DOHH2 (cell line): Measurements from ENCODE around the gene ARRDC2.
"Not testable (repeated sequence)": the region's sequence is repeated elsewhere in the genome, so short reads cannot be mapped to it uniquely, and the experiment has no call there.

ENCODE experiments used
- H3F3A ChIP-seq: fragments of 200-600 bp; sonication (generic), shearing (Covaris generic); 2 replicates; pipeline ENCODE4 v1.6.0; 2016; ENCODE audit warnings: antibody characterized with exemption, mild to moderate bottlenecking; ENCODE audit not compliant: control insufficient read depth, insufficient read depth
- H3K27ac ChIP-seq: fragments of 200-600 bp; sonication (generic); 2 replicates; pipeline ENCODE4 v1.5.1; 2014; ENCODE audit warnings: low read depth, mild to moderate bottlenecking, low read length, moderate library complexity
- H3K27me3 ChIP-seq: fragments of 200-600 bp; sonication (generic); 2 replicates; pipeline ENCODE4 v1.6.1; 2014; ENCODE audit warnings: mild to moderate bottlenecking, low read length, mixed read lengths; ENCODE audit not compliant: control insufficient read depth
- H3K36me3 ChIP-seq: fragments of 200-600 bp; sonication (generic); 2 replicates; pipeline ENCODE4 v1.6.1; 2014; ENCODE audit warnings: mild to moderate bottlenecking, low read length, moderate library complexity, mixed read lengths; ENCODE audit not compliant: control insufficient read depth
- H3K4me1 ChIP-seq: fragments of 200-600 bp; sonication (generic); 2 replicates; pipeline ENCODE4 v1.6.1; 2014; ENCODE audit warnings: mild to moderate bottlenecking, low read length, mixed read lengths; ENCODE audit not compliant: control insufficient read depth
- H3K4me2 ChIP-seq: fragments of 200-600 bp; sonication (generic); 2 replicates; pipeline ENCODE4 v1.6.0; 2014; ENCODE audit warnings: mild to moderate bottlenecking, low read length, moderate library complexity
- H3K4me3 ChIP-seq: fragments of 200-600 bp; sonication (generic); 2 replicates; pipeline ENCODE4 v1.5.1; 2014; ENCODE audit warnings: mild to moderate bottlenecking, low read length, mixed read lengths
- H3K79me2 ChIP-seq: fragments of 200-600 bp; sonication (generic); 2 replicates; pipeline ENCODE4 v1.6.1; 2014; ENCODE audit warnings: mild to moderate bottlenecking, low read length, mixed read lengths; ENCODE audit not compliant: control insufficient read depth
- H3K9me2 ChIP-seq: fragments of 200-600 bp; sonication (generic); replicated peaks from 2 replicates; pipeline ENCODE4 v1.6.1; 2014; ENCODE audit warnings: mild to moderate bottlenecking, low read length, mixed read lengths; ENCODE audit not compliant: control insufficient read depth
- H3K9me3 ChIP-seq: fragments of 200-600 bp; sonication (generic); 2 replicates; pipeline ENCODE4 v1.6.1; 2014; ENCODE audit warnings: antibody characterized with exemption, low read length, mixed read lengths; ENCODE audit not compliant: control insufficient read depth, insufficient read depth
- H4K20me1 ChIP-seq: fragments of 200-600 bp; sonication (generic); 2 replicates; pipeline ENCODE4 v1.6.0; 2014; ENCODE audit warnings: low read depth, mild to moderate bottlenecking, antibody characterized with exemption, low read length, moderate library complexity; ENCODE audit not compliant: control insufficient read depth, insufficient read depth
- EZH2phosphoT487 ChIP-seq: fragments of 200-600 bp; sonication (generic); IDR thresholded peaks from 2 replicates; pipeline ENCODE4 v1.6.1; 2017; ENCODE audit warnings: borderline replicate concordance, mild to moderate bottlenecking, antibody characterized with exemption, low read length, moderate library complexity, mixed read lengths
- TF ChIP-seq, protein P1 (sequence below): fragments of 200-600 bp; sonication (generic); IDR thresholded peaks from one replicate; pipeline ENCODE4 v1.5.1; 2014; ENCODE audit warnings: antibody characterized with exemption, mild to moderate bottlenecking, low read depth, low read length; ENCODE audit not compliant: poor library complexity, severe bottlenecking

The ARRDC2 gene

GRCh38 chr19:18027151-18027550 is 19.2 kb downstream of the ARRDC2 start:
- no peaks in the 10 kb centered on the region for H3K27me3 ChIP-seq
- H3F3A ChIP-seq, result peaks cover 5% of the 10 kb centered on the region
- TF ChIP-seq, protein P1, sequence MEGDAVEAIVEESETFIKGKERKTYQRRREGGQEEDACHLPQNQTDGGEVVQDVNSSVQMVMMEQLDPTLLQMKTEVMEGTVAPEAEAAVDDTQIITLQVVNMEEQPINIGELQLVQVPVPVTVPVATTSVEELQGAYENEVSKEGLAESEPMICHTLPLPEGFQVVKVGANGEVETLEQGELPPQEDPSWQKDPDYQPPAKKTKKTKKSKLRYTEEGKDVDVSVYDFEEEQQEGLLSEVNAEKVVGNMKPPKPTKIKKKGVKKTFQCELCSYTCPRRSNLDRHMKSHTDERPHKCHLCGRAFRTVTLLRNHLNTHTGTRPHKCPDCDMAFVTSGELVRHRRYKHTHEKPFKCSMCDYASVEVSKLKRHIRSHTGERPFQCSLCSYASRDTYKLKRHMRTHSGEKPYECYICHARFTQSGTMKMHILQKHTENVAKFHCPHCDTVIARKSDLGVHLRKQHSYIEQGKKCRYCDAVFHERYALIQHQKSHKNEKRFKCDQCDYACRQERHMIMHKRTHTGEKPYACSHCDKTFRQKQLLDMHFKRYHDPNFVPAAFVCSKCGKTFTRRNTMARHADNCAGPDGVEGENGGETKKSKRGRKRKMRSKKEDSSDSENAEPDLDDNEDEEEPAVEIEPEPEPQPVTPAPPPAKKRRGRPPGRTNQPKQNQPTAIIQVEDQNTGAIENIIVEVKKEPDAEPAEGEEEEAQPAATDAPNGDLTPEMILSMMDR, result no peak
- TF ChIP-seq EZH2phosphoT487, result no peak
- no peak overlapping the region for H3K4me2 ChIP-seq
- no peaks in the 10 kb centered on the region for H4K20me1 ChIP-seq
- no peak overlapping the region for H3K4me3 ChIP-seq
- peaks cover 21% of the 10 kb centered on the region for H3K79me2 ChIP-seq
- H3K27ac ChIP-seq, result no peak overlapping the region
- no peaks in the 10 kb centered on the region for H3K9me2 ChIP-seq
- H3K4me1 ChIP-seq, result peaks cover 35% of the 10 kb centered on the region
- H3K36me3 ChIP-seq, result no peaks in the 10 kb centered on the region
- no peaks in the 10 kb centered on the region for H3K9me3 ChIP-seq

DNA sequence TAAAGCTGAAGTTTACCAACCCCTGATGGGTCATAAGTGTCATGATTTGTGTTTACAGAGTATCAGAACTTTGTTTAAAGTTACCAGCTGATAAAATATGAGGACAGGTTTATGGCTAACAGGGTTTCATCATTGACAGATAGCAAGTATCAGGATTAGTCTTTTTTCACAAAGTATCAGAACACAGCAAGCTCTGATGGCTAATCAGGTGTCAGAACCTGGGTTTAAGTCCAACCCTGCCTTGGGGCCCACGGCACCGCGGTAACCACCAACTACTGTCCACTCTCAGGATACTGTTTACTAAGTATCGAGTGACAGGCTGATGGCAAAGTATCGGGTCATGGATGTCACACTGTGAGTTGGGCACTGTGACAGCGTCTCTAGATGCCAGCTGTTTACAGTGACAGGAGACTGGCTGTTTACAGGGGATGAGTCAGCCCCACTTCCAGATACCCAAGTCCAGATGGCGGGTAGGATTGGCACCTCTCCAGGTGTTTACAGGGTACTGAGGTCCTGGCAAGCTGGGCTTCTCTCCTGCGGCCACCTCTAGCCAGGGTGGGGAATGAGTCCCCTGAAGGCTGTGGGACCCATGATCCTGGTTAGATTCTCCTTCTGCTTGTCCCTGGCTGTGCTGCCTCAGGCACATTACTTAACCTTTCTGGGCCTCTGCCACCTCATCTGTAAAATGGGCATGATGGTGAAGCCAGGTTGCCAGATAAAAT is 21.8 kb downstream of the ARRDC2 start:
- H3K36me3 ChIP-seq, result no peaks in the 10 kb centered on the region
- no peaks in the 10 kb centered on the region for H3K9me2 ChIP-seq
- H4K20me1 ChIP-seq, result no peaks in the 10 kb centered on the region
- no peak overlapping the region for H3K27ac ChIP-seq
- H3K79me2 ChIP-seq, result no peaks in the 10 kb centered on the region
- H3K27me3 ChIP-seq, result no peaks in the 10 kb centered on the region
- peaks cover 5% of the 10 kb centered on the region for H3F3A ChIP-seq
- no peak overlapping the region for H3K4me3 ChIP-seq
- no peaks in the 10 kb centered on the region for H3K9me3 ChIP-seq
- H3K4me2 ChIP-seq, result no peak overlapping the region
- H3K4me1 ChIP-seq, result peaks cover 10% of the 10 kb centered on the region
- TF ChIP-seq EZH2phosphoT487, result no peak
- TF ChIP-seq, protein P1, result no peak

DNA sequence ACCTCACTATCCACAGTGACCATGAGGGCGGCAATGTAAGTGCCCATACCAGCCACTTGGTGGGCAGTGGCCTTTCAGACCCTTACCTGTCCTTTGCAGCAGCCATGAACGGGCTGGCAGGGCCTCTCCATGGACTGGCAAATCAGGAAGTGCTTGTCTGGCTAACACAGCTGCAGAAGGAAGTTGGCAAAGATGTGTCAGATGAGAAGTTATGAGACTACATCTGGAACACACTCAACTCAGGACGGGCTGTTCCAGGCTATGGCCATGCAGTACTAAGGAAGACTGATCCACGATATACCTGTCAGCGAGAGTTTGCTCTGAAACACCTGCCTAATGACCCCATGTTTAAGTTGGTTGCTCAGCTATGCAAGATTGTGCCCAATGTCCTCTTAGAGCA is 23.4 kb downstream of the ARRDC2 start:
- not testable (repeated sequence) for H3F3A ChIP-seq, H3K9me2 ChIP-seq, H4K20me1 ChIP-seq, H3K79me2 ChIP-seq, H3K4me3 ChIP-seq, H3K4me2 ChIP-seq, H3K27ac ChIP-seq, H3K27me3 ChIP-seq, H3K4me1 ChIP-seq, H3K9me3 ChIP-seq, H3K36me3 ChIP-seq

DNA sequence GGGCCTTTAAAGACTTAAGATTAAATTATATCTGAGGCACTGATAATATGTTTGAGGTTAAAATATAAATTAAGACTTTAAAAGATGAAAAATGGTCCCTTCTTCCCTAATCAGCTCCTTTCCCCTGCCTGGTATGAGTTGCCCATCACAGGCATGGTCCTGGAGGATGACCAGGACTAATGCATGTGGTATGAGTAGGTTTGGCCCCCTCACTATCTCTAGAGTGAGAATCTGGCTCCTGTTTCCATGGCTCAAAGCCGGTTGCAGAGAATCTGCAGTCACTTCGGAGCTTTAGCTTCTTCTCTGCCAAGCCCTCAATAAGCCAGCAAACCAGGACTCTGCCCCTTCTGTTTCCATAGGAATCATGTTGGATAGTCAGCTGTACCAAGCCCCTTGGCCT is 24.1 kb downstream of the ARRDC2 start:
- not testable (repeated sequence) for H3K4me1 ChIP-seq, H4K20me1 ChIP-seq, H3K4me3 ChIP-seq, H3K79me2 ChIP-seq, H3K27me3 ChIP-seq, H3F3A ChIP-seq, H3K9me2 ChIP-seq, H3K4me2 ChIP-seq, H3K27ac ChIP-seq, H3K9me3 ChIP-seq, H3K36me3 ChIP-seq
